Sigmoid colon (tissue), 4 donors: ENCODE results near the gene CHCHD4.

Source experiments
- EP300 ChIP-seq, 4 donors: sonication (generic); formaldehyde crosslinking; IDR thresholded peaks; one replicate each; pipeline ENCODE4 v1.6.1; 2017; ENCODE audit warnings: antibody characterized with exemption in 4 of 4
- TF ChIP-seq, protein P1 (sequence below), 4 experiments: fragments of 450-650 bp in 3 of 4; fragments of 200-600 bp in 1 of 4; IDR thresholded peaks; one replicate each; pipeline ENCODE4 v1.5.1; 2016 to 2019; ENCODE audit warnings: antibody characterized with exemption in 4 of 4, mild to moderate bottlenecking in 3 of 4, moderate library complexity in 2 of 4

GRCh38 chr3:14135581-14135980 is 10.9 kb upstream of the CHCHD4 start:
- TF ChIP-seq, protein P1, sequence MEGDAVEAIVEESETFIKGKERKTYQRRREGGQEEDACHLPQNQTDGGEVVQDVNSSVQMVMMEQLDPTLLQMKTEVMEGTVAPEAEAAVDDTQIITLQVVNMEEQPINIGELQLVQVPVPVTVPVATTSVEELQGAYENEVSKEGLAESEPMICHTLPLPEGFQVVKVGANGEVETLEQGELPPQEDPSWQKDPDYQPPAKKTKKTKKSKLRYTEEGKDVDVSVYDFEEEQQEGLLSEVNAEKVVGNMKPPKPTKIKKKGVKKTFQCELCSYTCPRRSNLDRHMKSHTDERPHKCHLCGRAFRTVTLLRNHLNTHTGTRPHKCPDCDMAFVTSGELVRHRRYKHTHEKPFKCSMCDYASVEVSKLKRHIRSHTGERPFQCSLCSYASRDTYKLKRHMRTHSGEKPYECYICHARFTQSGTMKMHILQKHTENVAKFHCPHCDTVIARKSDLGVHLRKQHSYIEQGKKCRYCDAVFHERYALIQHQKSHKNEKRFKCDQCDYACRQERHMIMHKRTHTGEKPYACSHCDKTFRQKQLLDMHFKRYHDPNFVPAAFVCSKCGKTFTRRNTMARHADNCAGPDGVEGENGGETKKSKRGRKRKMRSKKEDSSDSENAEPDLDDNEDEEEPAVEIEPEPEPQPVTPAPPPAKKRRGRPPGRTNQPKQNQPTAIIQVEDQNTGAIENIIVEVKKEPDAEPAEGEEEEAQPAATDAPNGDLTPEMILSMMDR (IDR thresholded peaks at IDR 0.05), result no peak
- TF ChIP-seq EP300 (IDR thresholded peaks at IDR 0.05), result no peak
